ENCODE results near the gene FBXO38. TPM values are rescaled to one million over a fixed set of nuclear protein-coding genes. Genes with fewer than 3 reads are reported as not detected.
"Not testable (repeated sequence)": the region's sequence is repeated elsewhere in the genome, so short reads cannot be mapped to it uniquely, and the experiment has no call there.

Gene FBXO38
- total and polyA plus RNA-seq, 2 experiments from 2014 or later = 24.2 to 42.9 TPM

GRCh38 chr5:148459669-148460068 lies 75.9 kb downstream of the FBXO38 start:
- TF ChIP-seq CTCF (IDR thresholded peaks at IDR 0.05; ENCODE audit: low read depth, low read length) = no peak
- H3K9me3 ChIP-seq (ENCODE audit: low read depth) = no peaks in the 10 kb centered on the region
- H3K4me1 ChIP-seq (ENCODE audit: low read depth) = peaks cover 13% of the 10 kb centered on the region
- no peak overlapping the region for H3K27ac ChIP-seq
- no peaks in the 10 kb centered on the region for H3K36me3 ChIP-seq
- DNase-seq (ENCODE audit: low read depth in 1 of 2, low spot score in 1 of 2) = no peak
- no peak overlapping the region for H3K4me3 ChIP-seq
- H3K27me3 ChIP-seq = no peaks in the 10 kb centered on the region

GRCh38 chr5:148465381-148466235 lies 81.8 kb downstream of the FBXO38 start:
- DNase-seq (ENCODE audit: low read depth in 1 of 2, low spot score in 1 of 2) = no peak
- Histone ChIP-seq H3K4me3 (no peak overlapping the region), H3K27me3 (no peaks in the 10 kb centered on the region), H3K36me3 (no peaks in the 10 kb centered on the region), H3K27ac (no peak overlapping the region), H3K9me3 (ENCODE audit: low read depth) (no peaks in the 10 kb centered on the region), H3K4me1 (ENCODE audit: low read depth) (peaks cover 4% of the 10 kb centered on the region)
- TF ChIP-seq CTCF (IDR thresholded peaks at IDR 0.05; ENCODE audit: low read depth, low read length) = no peak

- H3K9me3 ChIP-seq (ENCODE audit: low read depth) = no peaks in the 10 kb centered on the region
- no peak for DNase-seq (ENCODE audit: low read depth in 1 of 2, low spot score in 1 of 2)
- no peak overlapping the region for H3K27ac ChIP-seq
- no peak overlapping the region for H3K4me3 ChIP-seq
- no peaks in the 10 kb centered on the region for H3K27me3 ChIP-seq
- peaks cover 4% of the 10 kb centered on the region for H3K4me1 ChIP-seq (ENCODE audit: low read depth)
- no peaks in the 10 kb centered on the region for H3K36me3 ChIP-seq
- no peak for TF ChIP-seq CTCF (IDR thresholded peaks at IDR 0.05; ENCODE audit: low read depth, low read length)
Measured at GRCh38 chr5:148466236-148466580, 82.5 kb downstream of the FBXO38 start.

GRCh38 chr5:148467958-148468357 lies 84.2 kb downstream of the FBXO38 start:
- Histone ChIP-seq H3K9me3 (ENCODE audit: low read depth) (no peaks in the 10 kb centered on the region), H3K4me1 (ENCODE audit: low read depth) (peaks cover 4% of the 10 kb centered on the region), H3K4me3 (no peak overlapping the region), H3K36me3 (no peaks in the 10 kb centered on the region), H3K27ac (no peak overlapping the region), H3K27me3 (no peaks in the 10 kb centered on the region)
- no peak for DNase-seq (ENCODE audit: low read depth in 1 of 2, low spot score in 1 of 2)
- TF ChIP-seq CTCF (IDR thresholded peaks at IDR 0.05; ENCODE audit: low read depth, low read length) = no peak

- H3K27ac ChIP-seq; H3K4me3 ChIP-seq; DNase-seq (ENCODE audit: low read depth in 1 of 2, low spot score in 1 of 2); H3K4me1 ChIP-seq (ENCODE audit: low read depth); H3K9me3 ChIP-seq (ENCODE audit: low read depth); H3K36me3 ChIP-seq; H3K27me3 ChIP-seq: not testable (repeated sequence)
Measured at GRCh38 chr5:148468746-148469145, 85.0 kb downstream of the FBXO38 start.

GRCh38 chr5:148469501-148469935 lies 85.8 kb downstream of the FBXO38 start:
- Histone ChIP-seq H3K27ac (no peak overlapping the region), H3K36me3 (no peaks in the 10 kb centered on the region), H3K4me1 (ENCODE audit: low read depth) (no peaks in the 10 kb centered on the region), H3K27me3 (no peaks in the 10 kb centered on the region), H3K9me3 (ENCODE audit: low read depth) (no peaks in the 10 kb centered on the region), H3K4me3 (no peak overlapping the region)
- peak in 1 of 2 donors; percentile 85 for DNase-seq (ENCODE audit: low read depth in 1 of 2, low spot score in 1 of 2)
- no peak for TF ChIP-seq CTCF (IDR thresholded peaks at IDR 0.05; ENCODE audit: low read depth, low read length)
